IPS DF 4.7 (cell line): ENCODE data around the gene CHID1.

Experiments used
- DNase-seq: peaks from one replicate; pipeline ENCODE4 v3.0.0-alpha.2; 2013; ENCODE audit warnings: low spot score; ENCODE audit errors: extremely low read depth

CHID1 gene

GRCh38 chr11:825366-826226 is 85.0 kb downstream of the CHID1 start:
- no peak for DNase-seq

GRCh38 chr11:824942-825341 is 85.7 kb downstream of the CHID1 start:
- DNase-seq: no peak

- no peak for DNase-seq
These were observed 86.2 kb downstream of the CHID1 start for GRCh38 chr11:824292-824880.

GRCh38 chr11:823441-824291 is 86.9 kb downstream of the CHID1 start:
- no peak for DNase-seq

- no peak for DNase-seq
These were observed 88.9 kb downstream of the CHID1 start for GRCh38 chr11:821512-822371.

- no peak for DNase-seq
These were observed 89.7 kb downstream of the CHID1 start for GRCh38 chr11:820655-821511.

- DNase-seq: no peak
These were observed 90.5 kb downstream of the CHID1 start for GRCh38 chr11:819943-820649.

GRCh38 chr11:819129-819931 is 91.3 kb downstream of the CHID1 start:
- no peak for DNase-seq

GRCh38 chr11:818396-819128 is 92.0 kb downstream of the CHID1 start, which contains the start of gene PNPLA2:
PNPLA2 (plus strand) TSS chr11:818914; CDS start chr11:819719, 805 bp downstream.
- no peak for DNase-seq
